Breast epithelium (tissue), 3 donors: ENCODE data around the gene FAM162A.

Experiments
- POLR2A ChIP-seq: fragments of 450-650 bp; IDR thresholded peaks from one replicate; pipeline ENCODE4 v1.6.1; 2016; ENCODE audit warnings: antibody characterized with exemption, mild to moderate bottlenecking, moderate library complexity
- TF ChIP-seq, protein P1 (sequence below), 3 donors: fragments of 450-650 bp; IDR thresholded peaks; one replicate each; pipeline ENCODE4 v1.5.1; 2016 to 2017; ENCODE audit warnings: antibody characterized with exemption in 3 of 3, mild to moderate bottlenecking in 3 of 3, moderate library complexity in 3 of 3

DNA sequence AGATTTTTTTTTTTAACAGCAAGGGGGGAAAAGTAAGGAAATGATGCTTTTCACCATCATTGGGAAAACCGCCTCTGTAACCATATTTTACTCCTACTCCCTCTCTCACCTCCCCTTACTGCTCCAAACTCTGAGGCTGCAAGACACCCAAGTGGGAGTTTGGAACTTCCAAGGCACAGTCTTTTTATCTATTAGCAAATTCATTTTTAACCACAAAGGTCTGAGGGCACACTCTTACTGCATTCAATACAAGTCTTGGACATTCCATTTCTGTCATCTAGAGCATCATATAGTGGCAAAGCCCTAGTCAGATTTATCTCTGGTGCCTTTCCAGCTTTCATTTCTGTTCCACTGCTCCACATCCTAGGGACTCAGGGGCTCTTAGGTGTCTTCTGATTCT, 13.2 kb downstream of the FAM162A start:
- TF ChIP-seq, protein P1, sequence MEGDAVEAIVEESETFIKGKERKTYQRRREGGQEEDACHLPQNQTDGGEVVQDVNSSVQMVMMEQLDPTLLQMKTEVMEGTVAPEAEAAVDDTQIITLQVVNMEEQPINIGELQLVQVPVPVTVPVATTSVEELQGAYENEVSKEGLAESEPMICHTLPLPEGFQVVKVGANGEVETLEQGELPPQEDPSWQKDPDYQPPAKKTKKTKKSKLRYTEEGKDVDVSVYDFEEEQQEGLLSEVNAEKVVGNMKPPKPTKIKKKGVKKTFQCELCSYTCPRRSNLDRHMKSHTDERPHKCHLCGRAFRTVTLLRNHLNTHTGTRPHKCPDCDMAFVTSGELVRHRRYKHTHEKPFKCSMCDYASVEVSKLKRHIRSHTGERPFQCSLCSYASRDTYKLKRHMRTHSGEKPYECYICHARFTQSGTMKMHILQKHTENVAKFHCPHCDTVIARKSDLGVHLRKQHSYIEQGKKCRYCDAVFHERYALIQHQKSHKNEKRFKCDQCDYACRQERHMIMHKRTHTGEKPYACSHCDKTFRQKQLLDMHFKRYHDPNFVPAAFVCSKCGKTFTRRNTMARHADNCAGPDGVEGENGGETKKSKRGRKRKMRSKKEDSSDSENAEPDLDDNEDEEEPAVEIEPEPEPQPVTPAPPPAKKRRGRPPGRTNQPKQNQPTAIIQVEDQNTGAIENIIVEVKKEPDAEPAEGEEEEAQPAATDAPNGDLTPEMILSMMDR (IDR thresholded peaks at IDR 0.05): no peak
- no peak for TF ChIP-seq POLR2A
